HepG2 (cell line): ENCODE data around the gene EVI2B. TPM values are rescaled to one million over a fixed set of nuclear protein-coding genes. Genes with fewer than 3 reads are reported as not detected.

ENCODE experiments used
- ATAC-seq: fragments of 200-7000 bp; cut with Tn5 transposase; 3 replicates; pipeline ENCODE4 v1.9.1; 2020; ENCODE audit warnings: mild to moderate bottlenecking, moderate library complexity
- BruUV-seq: library from RNA; stranded (reverse); fragments of 400-500 nt; replicated peaks from 2 replicates; lab custom pipeline; 2021; lab: Mats Ljungman, UMichigan
- CTCF ChIA-PET: fragments of 300-600 bp; formaldehyde crosslinking; extraction: SDS; loops from one replicate; lab custom pipeline; 2021; ENCODE audit warnings: low total read pairs, inconsistent platforms, low intra/inter-chr PET ratio; lab: Yijun Ruan, JAX
- POLR2A ChIA-PET: fragments of 350-600 bp; sonication (Branson Sonifier 250); formaldehyde crosslinking; loops from one replicate; lab custom pipeline; 2020; ENCODE audit warnings: antibody characterized with exemption, inconsistent platforms; lab: Yijun Ruan, JAX
- DNase-seq: peaks from one replicate; pipeline ENCODE4 v3.0.0-alpha.2; 2015; ENCODE audit warnings: low spot score
- FAIRE-seq: peaks from 3 replicates; lab custom pipeline; 2011; peaks lifted over from hg19 to GRCh38; lab: Jason Lieb, UNC
- H2AFZ ChIP-seq: one replicate; pipeline ENCODE4 v1.6.1; 2011; ENCODE audit warnings: low read length, inconsistent platforms
- H3K27ac ChIP-seq: fragments of 300-600 bp; 3 replicates; pipeline ENCODE4 v1.8.0; 2011; ENCODE audit warnings: mixed run types, mild to moderate bottlenecking, mixed read lengths, low read length, inconsistent platforms; ENCODE audit not compliant: insufficient read depth; ENCODE audit errors: extremely low read length
- H3K27me3 ChIP-seq, 2 experiments: fragments of 200-600 bp in 1 of 2; 2 replicates in 1 of 2; 3 replicates in 1 of 2; pipeline versions ENCODE4 v1.6.0 to v1.8.0; 2011; ENCODE audit warnings: low read length in 2 of 2, mild to moderate bottlenecking in 2 of 2, moderate library complexity in 2 of 2, inconsistent platforms in 1 of 2; ENCODE audit not compliant: insufficient read depth in 2 of 2, control insufficient read depth in 1 of 2
- H3K36me3 ChIP-seq, 2 experiments: fragments of 200-600 bp in 1 of 2; replicated peaks in 1 of 2; 2 replicates in 1 of 2; 3 replicates in 1 of 2; pipeline versions ENCODE4 v1.5.1 to v1.8.0; 2011; ENCODE audit warnings: low read length in 2 of 2, inconsistent platforms in 1 of 2; ENCODE audit not compliant: insufficient read depth in 2 of 2, control insufficient read depth in 1 of 2
- H3K4me1 ChIP-seq: 2 replicates; pipeline ENCODE4 v1.5.1; 2012; ENCODE audit warnings: low read length, inconsistent platforms; ENCODE audit not compliant: insufficient read depth
- H3K4me2 ChIP-seq: 2 replicates; pipeline ENCODE4 v1.6.0; 2011; ENCODE audit warnings: low read depth, low read length, inconsistent platforms
- H3K4me3 ChIP-seq, 3 experiments: fragments of 200-600 bp in 1 of 3; sonication (generic), shearing (Covaris generic) in 1 of 3; replicated peaks in 1 of 3; 2 replicates each; pipeline ENCODE4 v1.5.1; 2011 to 2016; ENCODE audit warnings: low read length in 3 of 3, inconsistent platforms in 2 of 3, low read depth in 2 of 3, mild to moderate bottlenecking in 2 of 3, control low read depth in 1 of 3, mixed read lengths in 1 of 3; ENCODE audit not compliant: insufficient read depth in 1 of 3
- H3K79me2 ChIP-seq: one replicate; pipeline ENCODE4 v1.6.1; 2011; ENCODE audit warnings: low read length, inconsistent platforms; ENCODE audit not compliant: insufficient read depth
- H3K9ac ChIP-seq: 2 replicates; pipeline ENCODE4 v1.6.0; 2011; ENCODE audit warnings: mild to moderate bottlenecking, low read depth, low read length, inconsistent platforms; ENCODE audit not compliant: insufficient read depth
- H3K9me3 ChIP-seq: 2 replicates; pipeline ENCODE4 v1.5.1; 2012; ENCODE audit warnings: mild to moderate bottlenecking, low read length
- H4K20me1 ChIP-seq: 2 replicates; pipeline ENCODE4 v1.6.0; 2011; ENCODE audit warnings: inconsistent platforms, mild to moderate bottlenecking, low read length, moderate library complexity; ENCODE audit not compliant: insufficient read depth
- BCLAF1 ChIP-seq: fragments of 450-650 bp; IDR thresholded peaks from 2 replicates; pipeline ENCODE4 v1.6.1; 2017; ENCODE audit warnings: mild to moderate bottlenecking
- HNF4G ChIP-seq, 2 experiments: sonication (generic) in 1 of 2; formaldehyde crosslinking in 1 of 2; IDR thresholded peaks; 2 replicates each; pipeline versions ENCODE4 v1.4.0 to v1.6.1; 2011 to 2020; ENCODE audit warnings: borderline replicate concordance in 2 of 2, low read depth in 2 of 2, mild to moderate bottlenecking in 2 of 2, low read length in 1 of 2, missing genetic modification reagents in 1 of 2, moderate library complexity in 1 of 2
- HNRNPL ChIP-seq: fragments of 200-400 bp; formaldehyde crosslinking; IDR thresholded peaks from 2 replicates; pipeline ENCODE4 v1.6.1; 2017; ENCODE audit warnings: mild to moderate bottlenecking, low read depth, low read length
- POGZ ChIP-seq: sonication (generic); formaldehyde crosslinking; IDR thresholded peaks from 2 replicates; pipeline ENCODE4 v1.4.0; 2020; ENCODE audit warnings: mild to moderate bottlenecking, missing genetic modification reagents
- SMYD3 ChIP-seq: sonication (generic); formaldehyde crosslinking; IDR thresholded peaks from 2 replicates; pipeline ENCODE4 v1.8.1; 2023; ENCODE audit warnings: mild to moderate bottlenecking, missing genetic modification reagents
- TGIF2 ChIP-seq: IDR thresholded peaks from 2 replicates; pipeline ENCODE4 v1.6.1; 2016; ENCODE audit warnings: control low read depth, missing compliant biosample characterization
- TRAFD1 ChIP-seq: sonication (generic); formaldehyde crosslinking; IDR thresholded peaks from 2 replicates; pipeline ENCODE4 v1.5.1; 2020; ENCODE audit warnings: missing genetic modification reagents, mild to moderate bottlenecking, borderline replicate concordance
- ZBTB44 ChIP-seq: sonication (generic); formaldehyde crosslinking; IDR thresholded peaks from 2 replicates; pipeline ENCODE4 v1.4.0; 2020; ENCODE audit warnings: missing genetic modification reagents
- ZC3H4 ChIP-seq: sonication (generic); formaldehyde crosslinking; IDR thresholded peaks from 2 replicates; pipeline ENCODE4 v1.4.0; 2020; ENCODE audit warnings: missing genetic modification reagents, borderline replicate concordance
- ZNF143 ChIP-seq: sonication (generic); formaldehyde crosslinking; IDR thresholded peaks from 2 replicates; pipeline ENCODE4 v1.4.0; 2020; ENCODE audit warnings: missing genetic modification reagents
- ZNF383 ChIP-seq: sonication (generic); formaldehyde crosslinking; IDR thresholded peaks from 2 replicates; pipeline ENCODE4 v1.4.0; 2020; ENCODE audit warnings: missing genetic modification reagents, mild to moderate bottlenecking, borderline replicate concordance
- ZNF704 ChIP-seq: sonication (generic); formaldehyde crosslinking; IDR thresholded peaks from 2 replicates; pipeline ENCODE4 v1.8.1; 2023; ENCODE audit warnings: mild to moderate bottlenecking, inconsistent platforms, moderate library complexity, missing genetic modification reagents, borderline replicate concordance
- ZNF713 ChIP-seq: sonication (generic); formaldehyde crosslinking; IDR thresholded peaks from 2 replicates; pipeline ENCODE4 v1.4.0; 2020; ENCODE audit warnings: mild to moderate bottlenecking, missing genetic modification reagents
- WGBS: methylation state at CpG from one replicate; pipeline ENCODE4 v1.1.6; 2017; ENCODE audit warnings: low lambda C conversion rate; 5-methylcytosine and 5-hydroxymethylcytosine counted together
- in situ Hi-C: cut with HindIII; loops from 2 replicates; pipeline ENCODE4 v1.10.0; 2017; ENCODE audit warnings: low pct_unique_long_range_greater_than_20kb; ENCODE audit not compliant: extremely low pct_ligation_motif_present
- intact Hi-C: fragments of 100-400 bp; cut with micrococcal nuclease; formaldehyde crosslinking; loops from one replicate; pipeline ENCODE4 v1.10.0; 2022; ENCODE audit not compliant: unreplicated experiment
- polyA plus RNA-seq, 8 experiments: library from polyadenylated mRNA; depleted of rRNA in 3 of 8; stranded (reverse) in 7 of 8; unstranded in 1 of 8; fragments of >200 nt; fragmentation: Illumina TruSeq in 4 of 8; extraction: Trizol in 4 of 8; gene quantifications; 2 replicates each; pipeline versions ENCODE4 v1.2.1 to v1.2.3, GENCODE V29; 2011 to 2016; ENCODE audit warnings: low read depth in 4 of 8, missing spikeins in 1 of 8, mixed read lengths in 1 of 8; ENCODE audit not compliant: insufficient read depth in 1 of 8
- total RNA-seq, 5 experiments: library from RNA; depleted of rRNA; stranded (reverse); fragments of >200 nt; fragmentation: Illumina TruSeq; extraction: Trizol; gene quantifications; 2 replicates each; pipeline ENCODE4 v1.2.3, GENCODE V29; 2016; ENCODE audit warnings: low read depth in 1 of 5
- TF ChIP-seq, protein P1 (sequence below), 2 experiments: sonication (generic) in 1 of 2; formaldehyde crosslinking in 1 of 2; IDR thresholded peaks; 2 replicates each; pipeline versions ENCODE4 v1.4.0 to v1.6.1; 2018 to 2020; ENCODE audit warnings: missing genetic modification reagents in 2 of 2, borderline replicate concordance in 1 of 2, low read depth in 1 of 2, mild to moderate bottlenecking in 1 of 2, missing biosample characterization in 1 of 2

Gene EVI2B
- total and polyA plus RNA-seq, 2 of the 13 experiments (the other 11 are each of a cell fraction or from before 2014, with no cell fraction given) = not detected

DNA sequence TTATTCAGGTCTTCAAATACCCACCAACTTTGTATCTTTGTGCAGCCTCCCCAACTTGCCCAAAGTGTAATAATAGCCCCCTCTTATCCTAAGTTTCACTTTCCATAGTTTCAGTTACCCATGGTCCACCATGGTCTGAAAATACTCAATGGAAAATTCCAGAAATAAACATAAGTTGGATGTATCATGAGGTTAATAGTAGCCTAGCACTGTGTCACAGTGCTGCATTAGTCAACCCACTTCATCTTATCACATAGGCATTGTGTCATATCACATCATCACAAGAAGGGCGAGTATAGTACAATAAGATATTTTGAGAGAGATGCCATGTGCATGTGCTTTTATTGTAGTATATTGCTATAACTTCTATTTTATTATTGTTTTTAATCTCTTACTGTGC, 38.7 kb downstream of the EVI2B start:
- Histone ChIP-seq H3K36me3 (peaks cover 1 to 34% of the 10 kb centered on the region in 2 experiments; a peak in 3 of 5 replicates), H3K27ac (peak overlapping the region; percentile 22), H2AFZ (no peak overlapping the region), H3K27me3 (no peaks in the 10 kb centered on the region), H4K20me1 (no peaks in the 10 kb centered on the region), H3K4me2 (no peak overlapping the region), H3K79me2 (no peaks in the 10 kb centered on the region), H3K9ac (no peak overlapping the region), H3K4me3 (no peak overlapping the region), H3K4me1 (peaks cover 15% of the 10 kb centered on the region), H3K9me3 (no peaks in the 10 kb centered on the region)
- no peak for FAIRE-seq
- intact Hi-C loops (no loop called here), in situ Hi-C loops (no loop called here)
- POLR2A ChIA-PET = no interaction called here
- CTCF ChIA-PET = no interaction called here
- ATAC-seq = no peak
- WGBS = 96% methylated on average over 1 of the region's 1 CpG
- no TSS peak for BruUV-seq
- no peak for DNase-seq
- TF ChIP-seq HNF4G (IDR thresholded peaks at IDR 0.05; ENCODE audit: borderline replicate concordance, low read depth, low read length) = no peak
- TF ChIP-seq HNF4G (CRISPR knock-in tag; IDR thresholded peaks at IDR 0.05; ENCODE audit: borderline replicate concordance, low read depth) = no peak
- TF ChIP-seq POGZ (CRISPR knock-in tag) = no peak
- no peak for TF ChIP-seq HNRNPL
- no peak for TF ChIP-seq ZC3H4
- no peak for TF ChIP-seq ZBTB44 (CRISPR knock-in tag)
- TF ChIP-seq ZNF713 (CRISPR knock-in tag) = no peak
- TF ChIP-seq BCLAF1 = no peak
- no peak for TF ChIP-seq ZNF704 (CRISPR knock-in tag)
- no peak for TF ChIP-seq ZNF143 (CRISPR knock-in tag)
- TF ChIP-seq TRAFD1 (CRISPR knock-in tag) = no peak
- no peak for TF ChIP-seq SMYD3 (CRISPR knock-in tag)
- no peak for TF ChIP-seq ZNF383 (CRISPR knock-in tag)
- TF ChIP-seq TGIF2 = no peak
- TF ChIP-seq, protein P1, sequence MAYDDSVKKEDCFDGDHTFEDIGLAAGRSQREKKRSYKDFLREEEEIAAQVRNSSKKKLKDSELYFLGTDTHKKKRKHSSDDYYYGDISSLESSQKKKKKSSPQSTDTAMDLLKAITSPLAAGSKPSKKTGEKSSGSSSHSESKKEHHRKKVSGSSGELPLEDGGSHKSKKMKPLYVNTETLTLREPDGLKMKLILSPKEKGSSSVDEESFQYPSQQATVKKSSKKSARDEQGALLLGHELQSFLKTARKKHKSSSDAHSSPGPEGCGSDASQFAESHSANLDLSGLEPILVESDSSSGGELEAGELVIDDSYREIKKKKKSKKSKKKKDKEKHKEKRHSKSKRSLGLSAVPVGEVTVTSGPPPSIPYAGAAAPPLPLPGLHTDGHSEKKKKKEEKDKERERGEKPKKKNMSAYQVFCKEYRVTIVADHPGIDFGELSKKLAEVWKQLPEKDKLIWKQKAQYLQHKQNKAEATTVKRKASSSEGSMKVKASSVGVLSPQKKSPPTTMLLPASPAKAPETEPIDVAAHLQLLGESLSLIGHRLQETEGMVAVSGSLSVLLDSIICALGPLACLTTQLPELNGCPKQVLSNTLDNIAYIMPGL (CRISPR knock-in tag; IDR thresholded peaks at IDR 0.05; ENCODE audit: borderline replicate concordance in 1 of 2, low read depth in 1 of 2) = no peak
